ENCODE measurements around the gene PLB1.

GRCh38 chr2:28528206-28528605, 32.3 kb downstream of the PLB1 start:
- TF ChIP-seq CTCF (IDR thresholded peaks at IDR 0.05), result no peak
- no peak for TF ChIP-seq POLR2AphosphoS5 (IDR thresholded peaks at IDR 0.05; ENCODE audit: insufficient read depth in 1 of 2, low read depth in 1 of 2)
- TF ChIP-seq POLR2A (IDR thresholded peaks at IDR 0.05), result no peak
